Sigmoid colon (tissue), 4 donors: Measurements from ENCODE around the gene IL17RD.

Experiments used
- EP300 ChIP-seq, 4 donors: sonication (generic); formaldehyde crosslinking; IDR thresholded peaks; one replicate each; pipeline ENCODE4 v1.6.1; 2017; ENCODE audit warnings: antibody characterized with exemption in 4 of 4
- POLR2A ChIP-seq, 2 donors: fragments of 450-650 bp; IDR thresholded peaks; one replicate each; pipeline ENCODE4 v1.6.1; 2016; ENCODE audit warnings: antibody characterized with exemption in 2 of 2, mild to moderate bottlenecking in 2 of 2, moderate library complexity in 2 of 2
- POLR2AphosphoS5 ChIP-seq, 4 donors: sonication (generic); formaldehyde crosslinking; IDR thresholded peaks; one replicate each; pipeline ENCODE4 v1.6.1; 2017; ENCODE audit warnings: antibody characterized with exemption in 4 of 4
- TF ChIP-seq, protein P1 (sequence below), 4 experiments: fragments of 450-650 bp in 3 of 4; fragments of 200-600 bp in 1 of 4; IDR thresholded peaks; one replicate each; pipeline ENCODE4 v1.5.1; 2016 to 2019; ENCODE audit warnings: antibody characterized with exemption in 4 of 4, mild to moderate bottlenecking in 3 of 4, moderate library complexity in 2 of 4

DNA sequence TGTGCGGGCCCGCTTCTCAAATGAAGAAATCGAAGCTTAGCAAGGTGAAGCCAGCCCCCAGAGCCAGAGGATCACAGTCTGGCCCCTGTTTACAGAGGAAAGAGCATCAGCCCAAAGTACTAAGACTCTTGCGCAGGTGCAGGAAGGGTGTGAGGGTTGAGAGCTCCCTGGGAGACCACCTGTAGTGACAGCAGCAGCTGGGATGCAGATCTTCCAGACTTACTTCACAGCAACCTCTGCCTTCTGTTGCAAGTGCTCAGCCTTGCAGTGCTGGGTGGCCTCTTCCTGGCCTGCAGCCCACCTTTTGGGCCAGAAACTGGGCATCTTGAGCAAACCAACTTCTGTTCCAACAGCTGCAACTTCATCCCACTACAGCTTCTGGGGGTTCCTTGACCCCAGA lies 85.0 kb downstream of the IL17RD start:
- TF ChIP-seq POLR2A (IDR thresholded peaks at IDR 0.05) (no peak), EP300 (IDR thresholded peaks at IDR 0.05) (no peak), POLR2AphosphoS5 (IDR thresholded peaks at IDR 0.05) (no peak)
- TF ChIP-seq, protein P1, sequence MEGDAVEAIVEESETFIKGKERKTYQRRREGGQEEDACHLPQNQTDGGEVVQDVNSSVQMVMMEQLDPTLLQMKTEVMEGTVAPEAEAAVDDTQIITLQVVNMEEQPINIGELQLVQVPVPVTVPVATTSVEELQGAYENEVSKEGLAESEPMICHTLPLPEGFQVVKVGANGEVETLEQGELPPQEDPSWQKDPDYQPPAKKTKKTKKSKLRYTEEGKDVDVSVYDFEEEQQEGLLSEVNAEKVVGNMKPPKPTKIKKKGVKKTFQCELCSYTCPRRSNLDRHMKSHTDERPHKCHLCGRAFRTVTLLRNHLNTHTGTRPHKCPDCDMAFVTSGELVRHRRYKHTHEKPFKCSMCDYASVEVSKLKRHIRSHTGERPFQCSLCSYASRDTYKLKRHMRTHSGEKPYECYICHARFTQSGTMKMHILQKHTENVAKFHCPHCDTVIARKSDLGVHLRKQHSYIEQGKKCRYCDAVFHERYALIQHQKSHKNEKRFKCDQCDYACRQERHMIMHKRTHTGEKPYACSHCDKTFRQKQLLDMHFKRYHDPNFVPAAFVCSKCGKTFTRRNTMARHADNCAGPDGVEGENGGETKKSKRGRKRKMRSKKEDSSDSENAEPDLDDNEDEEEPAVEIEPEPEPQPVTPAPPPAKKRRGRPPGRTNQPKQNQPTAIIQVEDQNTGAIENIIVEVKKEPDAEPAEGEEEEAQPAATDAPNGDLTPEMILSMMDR (IDR thresholded peaks at IDR 0.05) = no peak
